GM21825 (cell line): Measurements from ENCODE around the gene SPOCK2.

Experiments used
- ATAC-seq: cut with Tn5 transposase; IDR thresholded peaks from one replicate; pipeline ENCODE4 v1.9.1; 2021; ENCODE audit warnings: mild to moderate bottlenecking, moderate library complexity; ENCODE audit not compliant: unreplicated experiment

Gene SPOCK2

GRCh38 chr10:72011976-72012512 is 76.3 kb downstream of the SPOCK2 start:
- no peak for ATAC-seq

GRCh38 chr10:72011468-72011867 is 76.9 kb downstream of the SPOCK2 start:
- no peak for ATAC-seq

- ATAC-seq: no peak
Observed at GRCh38 chr10:72011016-72011415, 77.3 kb downstream of the SPOCK2 start.

- ATAC-seq: no peak
Observed at GRCh38 chr10:72010234-72010973, 77.9 kb downstream of the SPOCK2 start.

GRCh38 chr10:72009425-72010081 is 78.8 kb downstream of the SPOCK2 start:
- ATAC-seq: no peak

GRCh38 chr10:72009051-72009424 is 79.3 kb downstream of the SPOCK2 start:
- no peak for ATAC-seq
